NCI-H1048 (cell line): Measurements from ENCODE around the gene OSBPL2.

ENCODE experiments used
- DNase-seq: peaks from one replicate; lab custom pipeline; 2025; lab: John Stamatoyannopoulos, UW

OSBPL2 gene

DNA sequence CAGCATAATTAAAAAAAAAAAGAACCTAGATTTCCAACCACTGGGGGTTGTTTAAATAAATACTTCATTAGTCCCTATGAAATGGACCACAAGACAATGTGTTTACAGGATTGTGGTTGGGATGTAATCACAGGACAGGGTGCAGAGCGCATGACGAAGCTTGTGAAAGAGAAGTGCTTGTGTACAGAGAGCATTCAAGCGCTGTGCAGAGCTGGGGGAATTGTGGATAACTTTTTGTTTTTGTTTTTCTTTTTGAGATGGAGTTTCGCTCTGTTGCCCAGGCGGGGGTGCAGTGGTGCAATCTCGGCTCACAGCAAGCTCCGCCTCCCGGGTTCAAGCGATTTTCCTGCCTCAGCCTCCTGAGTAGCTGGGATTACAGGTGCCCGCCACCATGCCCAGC, 106.5 kb downstream of the OSBPL2 start:
- no peak for DNase-seq
